Uterus (tissue), 2 donors: ENCODE measurements around the gene CGNL1.

Experiments
- CTCF ChIP-seq, 4 experiments: fragments of 200-600 bp in 2 of 4; fragments of 450-650 bp in 2 of 4; sonication (generic) in 2 of 4; IDR thresholded peaks; one replicate each; pipeline ENCODE4 v1.5.1; 2016 to 2019; ENCODE audit warnings: antibody characterized with exemption in 4 of 4, mild to moderate bottlenecking in 2 of 4, moderate library complexity in 1 of 4
- POLR2A ChIP-seq, 2 donors: fragments of 450-650 bp; IDR thresholded peaks; one replicate each; pipeline ENCODE4 v1.6.1; 2016; ENCODE audit warnings: antibody characterized with exemption in 2 of 2, mild to moderate bottlenecking in 1 of 2, moderate library complexity in 1 of 2

- TF ChIP-seq CTCF (IDR thresholded peaks at IDR 0.05) (no peak), POLR2A (IDR thresholded peaks at IDR 0.05) (no peak)
Measured at GRCh38 chr15:57390583-57390982, 14.3 kb downstream of the CGNL1 start.
